Activated T-helper 1 cell treated with anti-CD3 and anti-CD28 coated beads, Interleukin-2, amount 50 U/mL, for 16 hours (primary cell): ENCODE data around the gene MMP20.

Source experiments
- DNase-seq, 2 donors: peaks; one replicate each; pipeline ENCODE4 v3.0.0-alpha.2; 2020; ENCODE audit warnings: low read depth in 1 of 2, low spot score in 1 of 2

Gene MMP20

GRCh38 chr11:102623128-102623527 lies 2.0 kb downstream of the MMP20 start:
- DNase-seq: no peak

- DNase-seq: no peak
Measured at GRCh38 chr11:102622258-102622657, 2.9 kb downstream of the MMP20 start.

- no peak for DNase-seq
Measured at GRCh38 chr11:102620818-102621561, 4.1 kb downstream of the MMP20 start.

GRCh38 chr11:102620179-102620578 lies 5.0 kb downstream of the MMP20 start:
- DNase-seq: no peak

GRCh38 chr11:102617466-102618008 lies 7.6 kb downstream of the MMP20 start:
- no peak for DNase-seq

- no peak for DNase-seq
Measured at GRCh38 chr11:102615894-102616432, 9.2 kb downstream of the MMP20 start.

- DNase-seq: no peak
Measured at GRCh38 chr11:102615077-102615893, 9.8 kb downstream of the MMP20 start.

GRCh38 chr11:102614485-102614884 lies 10.6 kb downstream of the MMP20 start:
- no peak for DNase-seq

GRCh38 chr11:102614031-102614430 lies 11.1 kb downstream of the MMP20 start:
- no peak for DNase-seq

- no peak for DNase-seq
Measured at GRCh38 chr11:102613450-102613849, 11.7 kb downstream of the MMP20 start.

- no peak for DNase-seq
Measured at GRCh38 chr11:102611291-102611690, 13.8 kb downstream of the MMP20 start.

- no peak for DNase-seq
Measured at GRCh38 chr11:102610200-102610599, 14.9 kb downstream of the MMP20 start.

- DNase-seq: no peak
Measured at GRCh38 chr11:102608699-102609098, 16.4 kb downstream of the MMP20 start.

- no peak for DNase-seq
Measured at GRCh38 chr11:102604875-102605274, 20.3 kb downstream of the MMP20 start.

- no peak for DNase-seq
Measured at GRCh38 chr11:102604011-102604410, 21.1 kb downstream of the MMP20 start.

GRCh38 chr11:102603576-102603975 lies 21.6 kb downstream of the MMP20 start:
- DNase-seq: no peak

GRCh38 chr11:102603091-102603490 lies 22.0 kb downstream of the MMP20 start:
- DNase-seq: no peak

GRCh38 chr11:102600666-102601065 lies 24.5 kb downstream of the MMP20 start:
- DNase-seq: no peak

GRCh38 chr11:102599642-102600261 lies 25.4 kb downstream of the MMP20 start:
- no peak for DNase-seq

GRCh38 chr11:102598272-102598671 lies 26.9 kb downstream of the MMP20 start:
- DNase-seq: no peak

- no peak for DNase-seq
Measured at GRCh38 chr11:102596578-102596977, 28.6 kb downstream of the MMP20 start.
